Amniotic epithelial cell (primary cell): ENCODE results near the gene HLA-DQB2.

Experiments used
- DNase-seq: peaks from one replicate; pipeline ENCODE4 v3.0.0-alpha.2; 2010; ENCODE audit warnings: low read depth

Gene HLA-DQB2

GRCh38 chr6:32744776-32745175, 18.6 kb downstream of the HLA-DQB2 start:
- DNase-seq = no peak

- DNase-seq = no peak
Measured at GRCh38 chr6:32742374-32742773, 21.0 kb downstream of the HLA-DQB2 start.

- no peak for DNase-seq
Measured at GRCh38 chr6:32741031-32741960, 22.0 kb downstream of the HLA-DQB2 start, which contains the start of gene HLA-DQA2. HLA-DQA2 (plus strand) TSS chr6:32741391; CDS start chr6:32741444, 53 bp downstream.

GRCh38 chr6:32738126-32738525, 25.2 kb downstream of the HLA-DQB2 start:
- DNase-seq = no peak

GRCh38 chr6:32718879-32719278, 44.5 kb downstream of the HLA-DQB2 start:
- no peak for DNase-seq

- DNase-seq = no peak
Measured at GRCh38 chr6:32716396-32716795, 46.9 kb downstream of the HLA-DQB2 start.

GRCh38 chr6:32713241-32713640, 50.1 kb downstream of the HLA-DQB2 start:
- DNase-seq = no peak

- no peak for DNase-seq
Measured at GRCh38 chr6:32709625-32710024, 53.7 kb downstream of the HLA-DQB2 start.
